Kidney tubule cell (primary cell): ENCODE data around the gene OR4X2.
"Not testable (repeated sequence)": the region's sequence is repeated elsewhere in the genome, so short reads cannot be mapped to it uniquely, and the experiment has no call there.

ENCODE experiments used
- DNase-seq: peaks from one replicate; pipeline ENCODE4 v3.0.0-alpha.2; 2018; ENCODE audit warnings: low spot score

Gene OR4X2

GRCh38 chr11:48244804-48245203 lies at the start of gene OR4X2:
Gene OR4X2 (plus strand): TSS chr11:48245104. CDS start chr11:48245104, 0 bp downstream.
- no peak for DNase-seq

GRCh38 chr11:48207881-48208280 lies 37.0 kb upstream of the OR4X2 start:
- DNase-seq = no peak

- DNase-seq = peak; percentile 10
These were observed 34.9 kb upstream of the OR4X2 start for GRCh38 chr11:48210052-48210451.

GRCh38 chr11:48216510-48216909 lies 28.4 kb upstream of the OR4X2 start, which contains the start of gene OR4B1:
Gene OR4B1 (plus strand): TSS chr11:48216810. CDS start chr11:48216810, 0 bp downstream.
- DNase-seq = no peak

GRCh38 chr11:48228761-48229160 lies 16.1 kb upstream of the OR4X2 start:
- DNase-seq = no peak

- DNase-seq = not testable (repeated sequence)
These were observed 14.8 kb upstream of the OR4X2 start for GRCh38 chr11:48230057-48230456.

GRCh38 chr11:48237727-48238126 lies 7.2 kb upstream of the OR4X2 start:
- DNase-seq = no peak

GRCh38 chr11:48242501-48242900 lies 2.4 kb upstream of the OR4X2 start:
- no peak for DNase-seq

- DNase-seq = no peak
These were observed 4.0 kb downstream of the OR4X2 start for GRCh38 chr11:48248902-48249301.

- no peak for DNase-seq
These were observed 16.7 kb downstream of the OR4X2 start for GRCh38 chr11:48261600-48261999.

GRCh38 chr11:48263423-48263911 lies 18.6 kb downstream of the OR4X2 start, which contains the start of gene OR4X1:
Gene OR4X1 (plus strand): TSS chr11:48263861. CDS start chr11:48263861, 0 bp downstream.
- no peak for DNase-seq

GRCh38 chr11:48270621-48271020 lies 25.7 kb downstream of the OR4X2 start:
- DNase-seq = no peak

GRCh38 chr11:48272606-48273005 lies 27.7 kb downstream of the OR4X2 start:
- DNase-seq = no peak
